Measurements from ENCODE around the gene CDK2.

GRCh38 chr12:55931780-55932550 is 34.7 kb upstream of the CDK2 start:
- TF ChIP-seq, protein P1, sequence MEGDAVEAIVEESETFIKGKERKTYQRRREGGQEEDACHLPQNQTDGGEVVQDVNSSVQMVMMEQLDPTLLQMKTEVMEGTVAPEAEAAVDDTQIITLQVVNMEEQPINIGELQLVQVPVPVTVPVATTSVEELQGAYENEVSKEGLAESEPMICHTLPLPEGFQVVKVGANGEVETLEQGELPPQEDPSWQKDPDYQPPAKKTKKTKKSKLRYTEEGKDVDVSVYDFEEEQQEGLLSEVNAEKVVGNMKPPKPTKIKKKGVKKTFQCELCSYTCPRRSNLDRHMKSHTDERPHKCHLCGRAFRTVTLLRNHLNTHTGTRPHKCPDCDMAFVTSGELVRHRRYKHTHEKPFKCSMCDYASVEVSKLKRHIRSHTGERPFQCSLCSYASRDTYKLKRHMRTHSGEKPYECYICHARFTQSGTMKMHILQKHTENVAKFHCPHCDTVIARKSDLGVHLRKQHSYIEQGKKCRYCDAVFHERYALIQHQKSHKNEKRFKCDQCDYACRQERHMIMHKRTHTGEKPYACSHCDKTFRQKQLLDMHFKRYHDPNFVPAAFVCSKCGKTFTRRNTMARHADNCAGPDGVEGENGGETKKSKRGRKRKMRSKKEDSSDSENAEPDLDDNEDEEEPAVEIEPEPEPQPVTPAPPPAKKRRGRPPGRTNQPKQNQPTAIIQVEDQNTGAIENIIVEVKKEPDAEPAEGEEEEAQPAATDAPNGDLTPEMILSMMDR (IDR thresholded peaks at IDR 0.05), result no peak
- TF ChIP-seq POLR2A (IDR thresholded peaks at IDR 0.05), result no peak
